HG02623 (cell line): ENCODE results near the gene CALHM1.
"Not testable (repeated sequence)": the region's sequence is repeated elsewhere in the genome, so short reads cannot be mapped to it uniquely, and the experiment has no call there.

Experiments
- ATAC-seq: cut with Tn5 transposase; IDR thresholded peaks from one replicate; pipeline ENCODE4 v1.9.1; 2021; ENCODE audit warnings: moderate library complexity; ENCODE audit not compliant: unreplicated experiment

CALHM1 gene

GRCh38 chr10:103458720-103459119, at the start of gene CALHM1:
TSS of gene CALHM1 (minus strand) at chr10:103458900. CDS start at chr10:103458751, 149 bp downstream.
- ATAC-seq = no peak

- ATAC-seq = no peak
These were observed 48.8 kb upstream of the CALHM1 start for GRCh38 chr10:103507235-103508191.

GRCh38 chr10:103506061-103506460, 47.4 kb upstream of the CALHM1 start:
- no peak for ATAC-seq

- no peak for ATAC-seq
These were observed 45.6 kb upstream of the CALHM1 start for GRCh38 chr10:103504181-103504783.

- not testable (repeated sequence) for ATAC-seq
These were observed 45.1 kb upstream of the CALHM1 start for GRCh38 chr10:103503777-103504176.

- ATAC-seq = no peak
These were observed 44.4 kb upstream of the CALHM1 start for GRCh38 chr10:103502849-103503660.

- ATAC-seq = no peak
These were observed 42.5 kb upstream of the CALHM1 start for GRCh38 chr10:103501186-103501585.

- no peak for ATAC-seq
These were observed 41.8 kb upstream of the CALHM1 start for GRCh38 chr10:103500481-103500880.

- ATAC-seq = no peak
These were observed 41.2 kb upstream of the CALHM1 start for GRCh38 chr10:103499881-103500280.

- ATAC-seq = no peak
These were observed 40.4 kb upstream of the CALHM1 start for GRCh38 chr10:103498936-103499638.

GRCh38 chr10:103497161-103497915, 38.6 kb upstream of the CALHM1 start:
- ATAC-seq = no peak

- no peak for ATAC-seq
These were observed 36.6 kb upstream of the CALHM1 start for GRCh38 chr10:103495321-103495720.

- ATAC-seq = no peak
These were observed 35.5 kb upstream of the CALHM1 start for GRCh38 chr10:103493916-103494877.

GRCh38 chr10:103493362-103493915, 34.7 kb upstream of the CALHM1 start, which contains the start of gene NEURL1:
TSS of gene NEURL1 (plus strand) at chr10:103493705. CDS start at chr10:103494388, 683 bp downstream.
- ATAC-seq = no peak

GRCh38 chr10:103492655-103493261, 34.1 kb upstream of the CALHM1 start:
- ATAC-seq = no peak

- no peak for ATAC-seq
These were observed 33.1 kb upstream of the CALHM1 start for GRCh38 chr10:103491729-103492364.

GRCh38 chr10:103490986-103491314, 32.2 kb upstream of the CALHM1 start:
- no peak for ATAC-seq

- ATAC-seq = no peak
These were observed 28.7 kb upstream of the CALHM1 start for GRCh38 chr10:103487410-103487708.
